MM.1S (cell line): Measurements from ENCODE around the gene ISOC1.

ENCODE experiments used
- DNase-seq: peaks from one replicate; pipeline ENCODE4 v3.0.0-alpha.2; 2015
- H2AFZ ChIP-seq: fragments of 300-600 bp; sonication (generic); 2 replicates; pipeline ENCODE4 v1.6.0; 2016; ENCODE audit warnings: antibody characterized with exemption, low read length
- H3F3A ChIP-seq: fragments of 300-600 bp; sonication (generic); 2 replicates; pipeline ENCODE4 v1.6.1; 2016; ENCODE audit warnings: mild to moderate bottlenecking, antibody characterized with exemption, low read length, moderate library complexity, mixed read lengths; ENCODE audit not compliant: insufficient read depth
- H3K27ac ChIP-seq: fragments of 300-600 bp; sonication (generic); 2 replicates; pipeline ENCODE4 v1.5.1; 2016; ENCODE audit warnings: mild to moderate bottlenecking, low read length
- H3K27me3 ChIP-seq: fragments of 300-600 bp; sonication (generic); replicated peaks from 2 replicates; pipeline ENCODE4 v1.6.0; 2016; ENCODE audit warnings: low read length; ENCODE audit not compliant: insufficient read depth
- H3K36me3 ChIP-seq: fragments of 300-600 bp; sonication (generic); replicated peaks from 2 replicates; pipeline ENCODE4 v1.6.1; 2016; ENCODE audit warnings: mild to moderate bottlenecking, low read length, mixed read lengths; ENCODE audit not compliant: insufficient read depth
- H3K4me1 ChIP-seq: fragments of 300-600 bp; sonication (generic); 2 replicates; pipeline ENCODE4 v1.6.1; 2016; ENCODE audit warnings: low read length, mixed read lengths
- H3K4me2 ChIP-seq: fragments of 300-600 bp; sonication (generic); 2 replicates; pipeline ENCODE4 v1.6.0; 2016; ENCODE audit warnings: low read depth, low read length
- H3K4me3 ChIP-seq: fragments of 300-600 bp; sonication (generic); 2 replicates; pipeline ENCODE4 v1.5.1; 2016; ENCODE audit warnings: low read length, mixed read lengths
- H3K79me2 ChIP-seq: fragments of 300-600 bp; sonication (generic); 2 replicates; pipeline ENCODE4 v1.6.1; 2016; ENCODE audit warnings: mixed run types, low read length, mixed read lengths
- H3K9ac ChIP-seq: fragments of 300-600 bp; sonication (generic); 2 replicates; pipeline ENCODE4 v1.6.1; 2016; ENCODE audit warnings: low read length, mixed read lengths
- H3K9me2 ChIP-seq: fragments of 300-600 bp; sonication (generic); replicated peaks from 2 replicates; pipeline ENCODE4 v1.6.1; 2016; ENCODE audit warnings: mild to moderate bottlenecking, low read length, mixed read lengths; ENCODE audit not compliant: insufficient read depth
- H3K9me3 ChIP-seq: fragments of 300-600 bp; sonication (generic); replicated peaks from 2 replicates; pipeline ENCODE4 v1.6.1; 2016; ENCODE audit warnings: mild to moderate bottlenecking, low read length, mixed read lengths; ENCODE audit not compliant: insufficient read depth
- H4K20me1 ChIP-seq: fragments of 300-600 bp; sonication (generic); 2 replicates; pipeline ENCODE4 v1.6.1; 2016; ENCODE audit warnings: mild to moderate bottlenecking, low read length, moderate library complexity, mixed read lengths; ENCODE audit not compliant: insufficient read depth
- EZH2 ChIP-seq: fragments of 300-600 bp; sonication (generic); optimal IDR thresholded peaks from 2 replicates; pipeline ENCODE3; 2017; ENCODE audit warnings: low read depth, mild to moderate bottlenecking, antibody characterized with exemption, low read length, mixed read lengths
- EZH2phosphoT487 ChIP-seq: fragments of 300-600 bp; sonication (generic); IDR thresholded peaks from 2 replicates; pipeline ENCODE4 v1.6.1; 2018; ENCODE audit warnings: antibody characterized with exemption, low read length
- TF ChIP-seq, protein P1 (sequence below): fragments of 300-600 bp; sonication (generic); IDR thresholded peaks from 2 replicates; pipeline ENCODE4 v1.5.1; 2016; ENCODE audit warnings: antibody characterized with exemption, low read length, mixed read lengths

ISOC1 gene

DNA sequence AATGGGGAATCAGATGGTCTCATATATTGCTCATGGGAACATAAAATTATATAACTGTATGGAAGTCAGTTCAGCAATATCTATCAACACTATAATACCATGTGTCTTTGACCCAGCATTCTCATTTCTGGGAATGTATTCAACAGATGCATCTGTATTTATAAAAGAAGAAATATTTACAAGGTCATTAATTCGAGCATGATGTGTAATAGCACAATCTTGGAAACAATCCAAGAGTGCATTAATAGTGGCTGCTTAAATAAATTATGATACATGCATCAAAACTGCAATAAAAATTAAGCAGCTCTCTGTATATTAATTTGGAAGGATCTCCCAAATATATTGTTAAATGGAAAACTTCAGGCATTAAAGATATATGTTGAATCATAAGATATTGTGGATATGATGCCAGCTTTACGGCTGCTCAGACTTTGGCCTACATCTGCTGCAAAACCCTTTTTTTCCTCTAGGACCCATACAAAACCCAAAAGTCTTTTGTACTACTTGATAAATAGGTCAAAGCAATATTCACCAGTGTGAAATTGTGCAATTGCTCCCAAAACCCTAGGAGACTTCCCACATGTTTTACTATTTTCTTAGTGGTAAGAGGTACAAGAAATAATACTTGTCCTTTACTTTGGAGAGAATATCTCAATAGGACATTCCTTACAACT lies 45.3 kb upstream of the ISOC1 start:
- H3K4me2 ChIP-seq = no peak overlapping the region
- no peaks in the 10 kb centered on the region for H3K4me1 ChIP-seq
- no peaks in the 10 kb centered on the region for H3K36me3 ChIP-seq
- TF ChIP-seq EZH2 (no peak), EZH2phosphoT487 (no peak)
- TF ChIP-seq, protein P1, sequence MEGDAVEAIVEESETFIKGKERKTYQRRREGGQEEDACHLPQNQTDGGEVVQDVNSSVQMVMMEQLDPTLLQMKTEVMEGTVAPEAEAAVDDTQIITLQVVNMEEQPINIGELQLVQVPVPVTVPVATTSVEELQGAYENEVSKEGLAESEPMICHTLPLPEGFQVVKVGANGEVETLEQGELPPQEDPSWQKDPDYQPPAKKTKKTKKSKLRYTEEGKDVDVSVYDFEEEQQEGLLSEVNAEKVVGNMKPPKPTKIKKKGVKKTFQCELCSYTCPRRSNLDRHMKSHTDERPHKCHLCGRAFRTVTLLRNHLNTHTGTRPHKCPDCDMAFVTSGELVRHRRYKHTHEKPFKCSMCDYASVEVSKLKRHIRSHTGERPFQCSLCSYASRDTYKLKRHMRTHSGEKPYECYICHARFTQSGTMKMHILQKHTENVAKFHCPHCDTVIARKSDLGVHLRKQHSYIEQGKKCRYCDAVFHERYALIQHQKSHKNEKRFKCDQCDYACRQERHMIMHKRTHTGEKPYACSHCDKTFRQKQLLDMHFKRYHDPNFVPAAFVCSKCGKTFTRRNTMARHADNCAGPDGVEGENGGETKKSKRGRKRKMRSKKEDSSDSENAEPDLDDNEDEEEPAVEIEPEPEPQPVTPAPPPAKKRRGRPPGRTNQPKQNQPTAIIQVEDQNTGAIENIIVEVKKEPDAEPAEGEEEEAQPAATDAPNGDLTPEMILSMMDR = no peak
- DNase-seq = no peak
- H3K9me2 ChIP-seq = no peaks in the 10 kb centered on the region
- H2AFZ ChIP-seq = no peak overlapping the region
- no peaks in the 10 kb centered on the region for H4K20me1 ChIP-seq
- no peak overlapping the region for H3K27ac ChIP-seq
- H3K4me3 ChIP-seq = no peak overlapping the region
- H3K27me3 ChIP-seq = no peaks in the 10 kb centered on the region
- no peaks in the 10 kb centered on the region for H3K79me2 ChIP-seq
- H3K9ac ChIP-seq = no peak overlapping the region
- no peaks in the 10 kb centered on the region for H3K9me3 ChIP-seq
- H3F3A ChIP-seq = no peaks in the 10 kb centered on the region

DNA sequence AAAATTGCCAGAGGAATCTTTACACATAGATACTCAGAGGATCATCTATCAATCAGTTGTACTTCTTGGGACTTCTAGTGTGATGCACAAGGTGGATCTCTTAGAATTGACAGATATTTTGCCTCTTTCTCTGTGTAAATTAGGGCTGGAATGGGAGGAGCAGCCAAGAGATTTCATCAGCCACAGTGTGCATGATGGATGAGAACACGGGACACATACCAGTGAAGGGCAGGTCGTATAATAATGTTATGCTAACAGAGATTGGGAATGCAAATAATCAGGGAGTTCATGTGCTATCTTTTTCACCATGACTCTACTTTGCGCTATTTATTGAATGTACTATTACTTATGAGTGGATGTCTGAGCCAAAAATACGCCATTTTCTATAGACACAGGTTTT lies 43.3 kb upstream of the ISOC1 start:
- Histone ChIP-seq H3K4me2 (no peak overlapping the region), H3K79me2 (no peaks in the 10 kb centered on the region), H3K9me2 (no peaks in the 10 kb centered on the region), H4K20me1 (no peaks in the 10 kb centered on the region), H3K9ac (no peak overlapping the region), H2AFZ (no peak overlapping the region), H3K27ac (no peak overlapping the region), H3K4me3 (no peak overlapping the region), H3K4me1 (no peaks in the 10 kb centered on the region), H3K9me3 (no peaks in the 10 kb centered on the region), H3K36me3 (no peaks in the 10 kb centered on the region), H3F3A (no peaks in the 10 kb centered on the region), H3K27me3 (no peaks in the 10 kb centered on the region)
- DNase-seq = no peak
- TF ChIP-seq, protein P1 = no peak
- TF ChIP-seq EZH2phosphoT487 = no peak
- no peak for TF ChIP-seq EZH2

DNA sequence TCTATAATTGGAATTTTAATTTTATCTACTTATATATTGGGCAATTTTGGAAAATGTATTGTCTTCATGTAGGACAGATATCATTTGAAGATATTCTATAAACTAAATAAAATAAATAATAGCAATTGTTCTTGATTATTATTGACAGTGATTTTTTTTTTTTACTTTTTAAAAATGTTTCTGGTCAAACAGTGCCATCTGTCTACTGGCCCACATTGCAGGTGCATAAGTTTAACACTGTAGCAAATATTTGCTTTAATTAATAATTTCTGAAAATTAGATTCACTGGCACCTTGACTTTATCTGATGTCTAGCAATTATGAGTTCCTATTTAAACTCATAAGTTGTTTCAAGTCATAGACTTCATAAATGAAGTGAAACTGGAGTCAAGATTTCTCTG lies 41.1 kb upstream of the ISOC1 start:
- H3K4me1 ChIP-seq = no peaks in the 10 kb centered on the region

More for the DNA sequence above, 41.1 kb upstream of the ISOC1 start:
- Histone ChIP-seq H3K9me3 (no peaks in the 10 kb centered on the region), H3K9ac (no peak overlapping the region), H3K27me3 (no peaks in the 10 kb centered on the region), H3F3A (no peaks in the 10 kb centered on the region), H3K4me3 (no peak overlapping the region), H3K4me2 (no peak overlapping the region), H3K27ac (no peak overlapping the region), H4K20me1 (no peaks in the 10 kb centered on the region), H3K36me3 (no peaks in the 10 kb centered on the region), H2AFZ (no peak overlapping the region), H3K9me2 (no peaks in the 10 kb centered on the region), H3K79me2 (no peaks in the 10 kb centered on the region)
- TF ChIP-seq EZH2phosphoT487 (no peak), EZH2 (no peak)
- TF ChIP-seq, protein P1 = no peak
- no peak for DNase-seq
